Measurements from ENCODE around the gene STUM. TPM values are rescaled to one million over a fixed set of nuclear protein-coding genes. Genes with fewer than 3 reads are reported as not detected.

Gene STUM
- total RNA-seq, 2 donors from 2014 or later: 1.3 to 1.6 TPM

DNA sequence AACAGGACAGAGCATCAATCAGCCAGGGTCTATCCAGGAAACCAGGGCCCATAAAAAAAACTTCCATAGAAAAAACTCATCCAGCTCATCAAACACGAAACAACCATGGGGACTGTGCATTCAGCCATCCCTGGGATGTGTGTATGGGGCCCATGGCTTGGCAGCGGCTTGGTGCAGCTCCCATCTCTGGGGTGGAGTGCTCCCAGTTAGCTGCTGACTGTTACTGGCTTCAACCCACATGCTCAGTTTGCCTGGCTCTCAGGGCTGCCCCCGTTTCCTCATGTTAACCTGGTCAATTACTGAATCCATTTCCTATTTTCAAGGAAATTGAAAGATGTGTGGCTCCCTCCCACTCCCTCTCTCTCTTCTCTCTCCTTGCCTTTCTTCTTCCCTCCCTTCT, 37.3 kb upstream of the STUM start:
- ATAC-seq (no peak), DNase-seq (no peak)
- no peak for TF ChIP-seq POLR2A (IDR thresholded peaks at IDR 0.05)
- TF ChIP-seq CTCF (IDR thresholded peaks at IDR 0.05): no peak
- 77 to 90% methylated on average over 3 of the region's 3 CpGs for WGBS, 2 donors
- no peaks in the 10 kb centered on the region for H3K9me3 ChIP-seq
- no peak overlapping the region for H3K4me3 ChIP-seq
- intact Hi-C loops (cut with DNase I): no loop called here
- H3K27ac ChIP-seq: no peak overlapping the region
- no peaks in the 10 kb centered on the region for H3K27me3 ChIP-seq
- no peaks in the 10 kb centered on the region for H3K36me3 ChIP-seq (replicated peaks in 1 of 2; ENCODE audit: insufficient read depth in 1 of 2, low read depth in 2 of 2)
- no peaks in the 10 kb centered on the region for H3K4me1 ChIP-seq

DNA sequence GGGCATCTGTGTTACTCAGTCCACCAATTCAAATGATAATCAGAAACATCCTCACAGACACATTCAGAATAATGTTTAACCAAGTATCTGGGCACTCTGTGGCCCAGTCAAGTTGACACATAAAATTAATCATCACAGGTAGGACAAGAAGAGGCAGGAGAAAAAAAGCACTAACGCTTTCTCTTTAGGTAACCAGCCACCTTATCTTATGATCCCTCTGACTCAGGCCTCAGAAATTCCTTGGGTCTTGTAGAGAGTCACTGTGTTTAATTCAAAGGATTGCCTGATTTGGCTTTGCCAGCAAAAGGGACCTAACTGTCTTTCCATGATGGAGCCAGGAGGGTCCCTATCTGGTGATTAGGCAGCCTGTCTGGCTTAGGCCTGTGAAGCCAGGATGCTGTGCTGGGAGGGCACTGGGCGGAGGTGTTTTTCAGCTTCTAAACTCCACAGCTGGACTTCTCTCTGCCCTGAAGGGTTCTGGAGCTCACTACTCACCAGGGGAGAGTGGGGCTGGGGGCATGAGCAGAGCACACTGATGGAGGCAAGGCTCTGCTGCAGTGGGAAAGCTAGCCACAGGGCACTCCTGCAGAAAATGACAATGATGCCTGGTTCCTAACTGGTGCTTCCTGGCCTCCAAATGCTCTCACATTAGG, 36.4 kb upstream of the STUM start:
- H3K4me1 ChIP-seq: no peaks in the 10 kb centered on the region
- H3K27ac ChIP-seq: no peak overlapping the region
- TF ChIP-seq CTCF (IDR thresholded peaks at IDR 0.05): no peak
- no peak for TF ChIP-seq POLR2A (IDR thresholded peaks at IDR 0.05)
- intact Hi-C loops (cut with DNase I): no loop called here
- 92 to 94% methylated on average over 1 to 2 of the region's 2 CpGs for WGBS, 2 donors
- DNase-seq (no peak), ATAC-seq (no peak)
- no peaks in the 10 kb centered on the region for H3K9me3 ChIP-seq
- H3K4me3 ChIP-seq: no peak overlapping the region
- H3K27me3 ChIP-seq: no peaks in the 10 kb centered on the region
- no peaks in the 10 kb centered on the region for H3K36me3 ChIP-seq (replicated peaks in 1 of 2; ENCODE audit: insufficient read depth in 1 of 2, low read depth in 2 of 2)

- Histone ChIP-seq H3K27ac (no peak overlapping the region), H3K27me3 (no peaks in the 10 kb centered on the region), H3K36me3 (replicated peaks in 1 of 2; ENCODE audit: insufficient read depth in 1 of 2, low read depth in 2 of 2) (no peaks in the 10 kb centered on the region), H3K4me1 (no peaks in the 10 kb centered on the region), H3K9me3 (no peaks in the 10 kb centered on the region), H3K4me3 (no peak overlapping the region)
- WGBS, 2 donors: 91 to 92% methylated on average over 3 of the region's 3 CpGs
- intact Hi-C loops (cut with DNase I): no loop called here
- no peak for ATAC-seq
- TF ChIP-seq CTCF (IDR thresholded peaks at IDR 0.05) (no peak), POLR2A (IDR thresholded peaks at IDR 0.05) (no peak)
- DNase-seq: no peak
Measured at GRCh38 chr1:226518375-226518774, 30.2 kb upstream of the STUM start.

- no peak overlapping the region for H3K27ac ChIP-seq
- DNase-seq: no peak
- H3K4me1 ChIP-seq: no peaks in the 10 kb centered on the region
- no peak overlapping the region for H3K4me3 ChIP-seq
- no peak for TF ChIP-seq POLR2A (IDR thresholded peaks at IDR 0.05)
- TF ChIP-seq CTCF (IDR thresholded peaks at IDR 0.05): no peak
- no peaks in the 10 kb centered on the region for H3K27me3 ChIP-seq
- H3K9me3 ChIP-seq: no peaks in the 10 kb centered on the region
- intact Hi-C loops (cut with DNase I): no loop called here
- no peaks in the 10 kb centered on the region for H3K36me3 ChIP-seq (replicated peaks in 1 of 2; ENCODE audit: insufficient read depth in 1 of 2, low read depth in 2 of 2)
- 78 to 80% methylated on average over 1 of the region's 1 CpG for whole genome bisulfite sequencing, 2 donors
- no peak for ATAC-seq
Measured at GRCh38 chr1:226519135-226519534, 29.4 kb upstream of the STUM start.
